Urothelium cell line (cell line): ENCODE results near the gene ELMO1.

Experiments used
- DNase-seq: peaks from one replicate; pipeline ENCODE4 v3.0.0; 2011; ENCODE audit warnings: low spot score, mixed read lengths
- FAIRE-seq: peaks from 2 replicates; lab custom pipeline; 2011; peaks lifted over from hg19 to GRCh38; lab: Jason Lieb, UNC

The ELMO1 gene

GRCh38 chr7:37320140-37320847 is 128.4 kb downstream of the ELMO1 start:
- DNase-seq (no peak), FAIRE-seq (no peak)

- DNase-seq (no peak), FAIRE-seq (no peak)
These were observed 130.1 kb downstream of the ELMO1 start for GRCh38 chr7:37318541-37318940.

- DNase-seq (no peak), FAIRE-seq (peak; percentile 17)
These were observed 132.6 kb downstream of the ELMO1 start for GRCh38 chr7:37315772-37316715.

- FAIRE-seq (peak; percentile 48), DNase-seq (no peak)
These were observed 136.1 kb downstream of the ELMO1 start for GRCh38 chr7:37312608-37313007.

GRCh38 chr7:37311355-37311754 is 137.3 kb downstream of the ELMO1 start:
- no peak for DNase-seq
- no peak for FAIRE-seq

- no peak for FAIRE-seq
- no peak for DNase-seq
These were observed 138.2 kb downstream of the ELMO1 start for GRCh38 chr7:37310327-37311080.

GRCh38 chr7:37309493-37309892 is 139.2 kb downstream of the ELMO1 start:
- no peak for FAIRE-seq

GRCh38 chr7:37304921-37305320 is 143.7 kb downstream of the ELMO1 start:
- FAIRE-seq, result no peak
- DNase-seq, result no peak

More at GRCh38 chr7:37309493-37309892, 139.2 kb downstream of the ELMO1 start:
- DNase-seq, result no peak

- no peak for FAIRE-seq
These were observed 151.1 kb downstream of the ELMO1 start for GRCh38 chr7:37297546-37297945.

GRCh38 chr7:37295401-37295800 is 153.3 kb downstream of the ELMO1 start:
- no peak for FAIRE-seq
- no peak for DNase-seq

More at GRCh38 chr7:37297546-37297945, 151.1 kb downstream of the ELMO1 start:
- DNase-seq, result no peak

GRCh38 chr7:37290731-37291130 is 157.9 kb downstream of the ELMO1 start:
- no peak for DNase-seq
- no peak for FAIRE-seq

- FAIRE-seq (no peak), DNase-seq (no peak)
These were observed 158.9 kb downstream of the ELMO1 start for GRCh38 chr7:37289781-37290180.

- FAIRE-seq (no peak), DNase-seq (no peak)
These were observed 159.3 kb downstream of the ELMO1 start for GRCh38 chr7:37289367-37289766.

GRCh38 chr7:37287131-37287855 is 161.4 kb downstream of the ELMO1 start:
- DNase-seq (no peak), FAIRE-seq (no peak)

GRCh38 chr7:37286454-37286832 is 162.2 kb downstream of the ELMO1 start:
- DNase-seq (no peak), FAIRE-seq (no peak)

- DNase-seq (no peak), FAIRE-seq (no peak)
These were observed 162.8 kb downstream of the ELMO1 start for GRCh38 chr7:37285706-37286453.

GRCh38 chr7:37284805-37285231 is 163.8 kb downstream of the ELMO1 start:
- DNase-seq (peak; percentile 67), FAIRE-seq (peak; percentile 17)

- FAIRE-seq, result no peak
These were observed 164.4 kb downstream of the ELMO1 start for GRCh38 chr7:37284285-37284684.

GRCh38 chr7:37283716-37284115 is 164.9 kb downstream of the ELMO1 start:
- FAIRE-seq (no peak), DNase-seq (no peak)

More at GRCh38 chr7:37284285-37284684, 164.4 kb downstream of the ELMO1 start:
- no peak for DNase-seq

- no peak for FAIRE-seq
- DNase-seq, result no peak
These were observed 165.7 kb downstream of the ELMO1 start for GRCh38 chr7:37282927-37283326.
